ENCODE measurements around the gene LSAMP. TPM values are rescaled to one million over a fixed set of nuclear protein-coding genes. Genes with fewer than 3 reads are reported as not detected.

The LSAMP gene
- total RNA-seq, 1 experiment from 2014 or later, result 0.90 TPM

GRCh38 chr3:116096631-116097030, 348.7 kb downstream of the LSAMP start:
- H3K4me1 Mint-ChIP-seq, result no peaks in the 10 kb centered on the region
- no peaks in the 10 kb centered on the region for H3K36me3 Mint-ChIP-seq (ENCODE audit: insufficient read depth in 1 of 3, low read depth in 3 of 3)
- H3K4ac ChIP-seq (ENCODE audit: low read depth, low read length), result no peak overlapping the region
- no peak overlapping the region for H2BK12ac ChIP-seq (ENCODE audit: insufficient read length, low read depth, low read length)
- H3K4me1 ChIP-seq (ENCODE audit: insufficient read depth, low read length), result no peaks in the 10 kb centered on the region
- no CpG with 5 or more reads among the region's 2 CpGs for WGBS (ENCODE audit: extremely low coverage, insufficient read length, low lambda C conversion rate)
- peak overlapping the region in 1 of 3 experiments; percentile 25; a peak in 2 of 7 replicates for H3K27ac Mint-ChIP-seq
- H3K9me3 Mint-ChIP-seq, result no peaks in the 10 kb centered on the region
- H4K20me1 ChIP-seq (ENCODE audit: control insufficient read depth, insufficient read depth, insufficient read length), result no peaks in the 10 kb centered on the region
- H3K23ac ChIP-seq (ENCODE audit: insufficient read length, low read depth, low read length), result no peak overlapping the region
- H2BK5ac ChIP-seq (ENCODE audit: insufficient read length, low read length), result no peak overlapping the region
- H3K27ac ChIP-seq (ENCODE audit: insufficient read length, low read depth, low read length), result no peak overlapping the region
- H2AK5ac ChIP-seq (ENCODE audit: insufficient read length, low read length), result no peak overlapping the region
- no peak overlapping the region for H3K56ac ChIP-seq (ENCODE audit: insufficient read length, low read depth, low read length)
- H3K9me3 ChIP-seq (ENCODE audit: control insufficient read depth, low read depth, low read length), result no peaks in the 10 kb centered on the region
- no peak for TF ChIP-seq CTCF (conservative IDR thresholded peaks at IDR 0.05)
- H3K4me3 Mint-ChIP-seq, result no peak overlapping the region
- H3K9ac ChIP-seq (ENCODE audit: extremely low read depth, insufficient read length, low read length), result no peak overlapping the region
- no peak overlapping the region for H2BK20ac ChIP-seq (ENCODE audit: low read depth, low read length, poor library complexity, severe bottlenecking)
- H3K4me2 ChIP-seq (ENCODE audit: insufficient read depth, insufficient read length, low read length), result no peak overlapping the region
- H2BK15ac ChIP-seq (ENCODE audit: low read depth, low read length), result no peak overlapping the region
- H3T11ph ChIP-seq (ENCODE audit: low read length), result no peak overlapping the region
- no peaks in the 10 kb centered on the region for H3K23me2 ChIP-seq (ENCODE audit: insufficient read length, low read depth, low read length, poor library complexity, severe bottlenecking)
- DNase-seq, result no peak
- no peak overlapping the region for H4K8ac ChIP-seq (replicated peaks; ENCODE audit: insufficient read length, low read depth, low read length)
- H4K5ac ChIP-seq (ENCODE audit: insufficient read length, low read depth, low read length), result no peak overlapping the region
- no peaks in the 10 kb centered on the region for H3K27me3 Mint-ChIP-seq (ENCODE audit: low read depth)
- H2BK120ac ChIP-seq (ENCODE audit: low read depth, low read length, poor library complexity, severe bottlenecking), result no peak overlapping the region
- no peaks in the 10 kb centered on the region for H3K79me2 ChIP-seq (ENCODE audit: insufficient read depth, low read length)
- no peaks in the 10 kb centered on the region for H3K79me1 ChIP-seq (ENCODE audit: insufficient read depth, low read depth, low read length, poor library complexity, severe bottlenecking)
- H3K14ac ChIP-seq (ENCODE audit: insufficient read depth, low read length), result no peak overlapping the region
- H3K27me3 ChIP-seq (ENCODE audit: insufficient read depth, low read length), result no peaks in the 10 kb centered on the region
- no peak overlapping the region for H3K18ac ChIP-seq (ENCODE audit: insufficient read length, low read depth, low read length)
- no peak overlapping the region for H4K91ac ChIP-seq (ENCODE audit: insufficient read length, low read depth, low read length)
- no peak overlapping the region for H2AFZ ChIP-seq (ENCODE audit: low read length)
